Measurements from ENCODE around the gene GATAD2B. TPM values are rescaled to one million over a fixed set of nuclear protein-coding genes. Genes with fewer than 3 reads are reported as not detected.

The GATAD2B gene
- total RNA-seq, 1 donor: 11.6 TPM

GRCh38 chr1:153779781-153780541 is 142.8 kb downstream of the GATAD2B start:
- Histone ChIP-seq H3K4me2 (ENCODE audit: insufficient read depth, low read length) (no peak overlapping the region), H3K4me3 (ENCODE audit: insufficient read depth, low read length) (no peak overlapping the region), H4K20me1 (ENCODE audit: insufficient read depth, low read length) (no peaks in the 10 kb centered on the region), H3K79me2 (ENCODE audit: insufficient read depth, low read length) (no peaks in the 10 kb centered on the region), H3K4me1 (ENCODE audit: insufficient read depth, low read length) (peaks cover 23% of the 10 kb centered on the region), H2AFZ (ENCODE audit: low read length) (no peak overlapping the region), H3K9me3 (ENCODE audit: low read depth, low read length) (no peaks in the 10 kb centered on the region), H3K27me3 (ENCODE audit: insufficient read depth, low read length) (no peaks in the 10 kb centered on the region), H3K36me3 (ENCODE audit: insufficient read depth, low read length) (no peaks in the 10 kb centered on the region), H3K27ac (ENCODE audit: low read depth, low read length) (no peak overlapping the region)
- TF ChIP-seq CTCF (IDR thresholded peaks at IDR 0.05; ENCODE audit: extremely low read depth, low read depth, low read length): no peak
- DNase-seq (ENCODE audit: insufficient read length, low spot score, missing footprints): peak; percentile 68

GRCh38 chr1:153778824-153779519 is 143.8 kb downstream of the GATAD2B start:
- Histone ChIP-seq H3K4me1 (ENCODE audit: insufficient read depth, low read length) (peaks cover 27% of the 10 kb centered on the region), H2AFZ (ENCODE audit: low read length) (no peak overlapping the region), H3K27me3 (ENCODE audit: insufficient read depth, low read length) (no peaks in the 10 kb centered on the region), H4K20me1 (ENCODE audit: insufficient read depth, low read length) (no peaks in the 10 kb centered on the region), H3K4me2 (ENCODE audit: insufficient read depth, low read length) (no peak overlapping the region), H3K9me3 (ENCODE audit: low read depth, low read length) (no peaks in the 10 kb centered on the region), H3K79me2 (ENCODE audit: insufficient read depth, low read length) (no peaks in the 10 kb centered on the region), H3K27ac (ENCODE audit: low read depth, low read length) (no peak overlapping the region), H3K4me3 (ENCODE audit: insufficient read depth, low read length) (no peak overlapping the region), H3K36me3 (ENCODE audit: insufficient read depth, low read length) (no peaks in the 10 kb centered on the region)
- peak; percentile 76 for DNase-seq (ENCODE audit: insufficient read length, low spot score, missing footprints)
- TF ChIP-seq CTCF (IDR thresholded peaks at IDR 0.05; ENCODE audit: extremely low read depth, low read depth, low read length): no peak

DNA sequence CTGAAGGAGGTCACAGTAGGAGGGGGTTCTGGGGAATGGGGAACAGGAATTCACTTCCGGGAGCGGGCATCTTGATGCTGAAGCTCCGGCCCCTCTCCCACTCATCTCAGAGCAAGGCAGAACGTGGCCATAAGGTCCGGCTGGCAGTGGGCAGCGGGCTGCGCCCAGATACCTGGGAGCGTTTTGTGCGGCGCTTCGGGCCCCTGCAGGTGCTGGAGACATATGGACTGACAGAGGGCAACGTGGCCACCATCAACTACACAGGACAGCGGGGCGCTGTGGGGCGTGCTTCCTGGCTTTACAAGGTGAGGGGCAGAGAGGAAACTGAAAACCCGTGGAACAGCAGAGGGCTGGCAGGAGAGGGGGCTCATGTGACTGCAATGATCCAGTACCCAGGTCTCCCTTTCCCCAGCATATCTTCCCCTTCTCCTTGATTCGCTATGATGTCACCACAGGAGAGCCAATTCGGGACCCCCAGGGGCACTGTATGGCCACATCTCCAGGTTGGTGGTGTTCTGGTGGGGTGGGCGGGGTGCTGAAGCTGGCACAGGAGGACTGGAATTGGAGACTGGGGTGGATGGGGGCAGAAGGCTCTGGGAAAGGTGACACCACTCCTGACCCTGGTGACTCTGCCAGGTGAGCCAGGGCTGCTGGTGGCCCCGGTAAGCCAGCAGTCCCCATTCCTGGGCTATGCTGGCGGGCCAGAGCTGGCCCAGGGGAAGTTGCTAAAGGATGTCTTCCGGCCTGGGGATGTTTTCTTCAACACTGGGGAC is 144.5 kb downstream of the GATAD2B start:
- H3K36me3 ChIP-seq (ENCODE audit: insufficient read depth, low read length): peaks cover under 1% of the 10 kb centered on the region
- no peak overlapping the region for H3K27ac ChIP-seq (ENCODE audit: low read depth, low read length)
- no peaks in the 10 kb centered on the region for H4K20me1 ChIP-seq (ENCODE audit: insufficient read depth, low read length)
- no peak overlapping the region for H3K4me2 ChIP-seq (ENCODE audit: insufficient read depth, low read length)
- TF ChIP-seq CTCF (IDR thresholded peaks at IDR 0.05; ENCODE audit: extremely low read depth, low read depth, low read length): no peak
- no peaks in the 10 kb centered on the region for H3K79me2 ChIP-seq (ENCODE audit: insufficient read depth, low read length)
- no peaks in the 10 kb centered on the region for H3K9me3 ChIP-seq (ENCODE audit: low read depth, low read length)
- no peaks in the 10 kb centered on the region for H3K27me3 ChIP-seq (ENCODE audit: insufficient read depth, low read length)
- no peak overlapping the region for H2AFZ ChIP-seq (ENCODE audit: low read length)
- H3K4me1 ChIP-seq (ENCODE audit: insufficient read depth, low read length): peaks cover 26% of the 10 kb centered on the region
- DNase-seq (ENCODE audit: insufficient read length, low spot score, missing footprints): peak; percentile 77
- H3K4me3 ChIP-seq (ENCODE audit: insufficient read depth, low read length): no peak overlapping the region
